ENCODE measurements around the gene ESYT1.
"Not testable (repeated sequence)": the region's sequence is repeated elsewhere in the genome, so short reads cannot be mapped to it uniquely, and the experiment has no call there.

Gene ESYT1

GRCh38 chr12:56104109-56104814 lies 23.8 kb upstream of the ESYT1 start, which contains the start of gene PA2G4:
Gene PA2G4, plus strand, starts transcription at chr12:56104559. Its CDS starts 179 bp downstream, at chr12:56104738.
- peak; percentile 100 for DNase-seq (ENCODE audit: low read depth, low spot score)

GRCh38 chr12:56104815-56105608 lies 23.1 kb upstream of the ESYT1 start:
- peak; percentile 36 for DNase-seq (ENCODE audit: low read depth, low spot score)

DNA sequence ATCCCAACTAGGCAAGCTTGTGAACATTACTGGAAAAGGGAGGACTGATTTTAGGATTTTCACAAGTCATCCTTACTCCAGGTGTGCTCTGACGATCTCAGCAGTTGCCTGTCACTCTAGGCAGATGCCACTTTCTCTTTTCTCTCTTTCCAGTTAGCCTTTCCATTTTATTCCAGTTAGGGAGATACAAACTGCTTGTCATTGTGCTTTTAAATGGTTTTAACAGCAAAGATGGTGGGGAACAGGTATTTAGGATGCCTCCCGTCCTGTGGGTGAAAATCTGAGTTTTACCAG lies 22.5 kb upstream of the ESYT1 start:
- DNase-seq (ENCODE audit: low read depth, low spot score) = no peak

DNA sequence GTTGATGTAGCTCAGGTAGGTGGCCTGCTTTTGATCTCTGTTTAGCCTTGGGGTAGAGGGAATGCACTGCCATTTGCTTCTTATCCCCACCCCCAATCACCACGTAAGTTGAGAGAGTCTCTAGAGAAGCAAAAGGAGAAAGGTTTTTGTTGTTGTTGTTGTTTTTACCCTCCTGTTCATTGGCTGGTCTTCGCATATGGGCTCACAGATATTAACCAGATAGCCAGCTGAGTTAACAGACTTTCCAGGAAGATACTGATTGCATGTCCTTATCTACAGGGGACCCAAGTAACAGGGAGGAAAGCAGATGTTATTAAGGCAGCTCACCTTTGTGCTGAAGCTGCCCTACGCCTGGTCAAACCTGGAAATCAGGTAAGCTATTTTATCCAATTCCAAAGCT lies 20.8 kb upstream of the ESYT1 start:
- DNase-seq (ENCODE audit: low read depth, low spot score) = no peak

DNA sequence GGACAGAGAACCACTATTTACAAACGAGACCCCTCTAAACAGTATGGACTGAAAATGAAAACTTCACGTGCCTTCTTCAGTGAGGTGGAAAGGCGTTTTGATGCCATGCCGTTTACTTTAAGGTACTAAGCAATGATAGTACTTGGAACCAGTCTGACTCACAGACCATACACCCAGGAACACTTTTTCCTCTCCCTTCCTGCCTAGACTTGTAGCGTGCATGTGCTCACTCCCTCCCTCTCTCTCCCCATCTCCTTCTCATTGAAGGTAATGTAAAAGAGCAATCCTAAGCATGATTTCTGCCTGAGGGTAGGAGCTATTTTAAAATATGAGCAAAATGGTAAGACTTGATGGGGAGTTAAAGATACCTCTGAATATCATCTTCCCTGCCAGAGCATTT lies 17.5 kb upstream of the ESYT1 start:
- no peak for DNase-seq (ENCODE audit: low read depth, low spot score)

DNA sequence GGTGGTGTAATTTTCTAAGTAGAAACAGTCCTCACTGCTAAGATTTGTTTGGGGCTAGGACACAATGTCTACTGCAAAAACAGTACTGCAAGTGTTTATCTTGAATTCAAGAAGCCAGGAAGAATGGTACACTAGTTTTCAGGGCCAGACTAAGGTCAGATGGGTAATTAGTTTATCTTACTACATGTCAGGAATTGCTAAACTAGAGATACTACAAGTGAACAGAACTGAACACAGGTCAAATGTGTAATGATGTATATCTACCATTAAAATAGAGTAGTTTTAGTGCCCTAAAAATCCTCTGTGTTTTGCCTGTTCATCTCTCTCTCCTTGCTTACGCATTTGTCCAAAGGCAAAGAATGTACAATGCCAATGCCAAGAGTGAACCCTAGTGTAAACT lies 14.0 kb upstream of the ESYT1 start:
- DNase-seq (ENCODE audit: low read depth, low spot score) = no peak

GRCh38 chr12:56115329-56115728 lies 12.7 kb upstream of the ESYT1 start:
- peak; percentile 28 for DNase-seq (ENCODE audit: low read depth, low spot score)

GRCh38 chr12:56116267-56117081 lies 11.6 kb upstream of the ESYT1 start, which contains the start of gene RPL41:
Gene RPL41, plus strand, starts transcription at chr12:56116633.
- DNase-seq (ENCODE audit: low read depth, low spot score) = peak; percentile 97

DNA sequence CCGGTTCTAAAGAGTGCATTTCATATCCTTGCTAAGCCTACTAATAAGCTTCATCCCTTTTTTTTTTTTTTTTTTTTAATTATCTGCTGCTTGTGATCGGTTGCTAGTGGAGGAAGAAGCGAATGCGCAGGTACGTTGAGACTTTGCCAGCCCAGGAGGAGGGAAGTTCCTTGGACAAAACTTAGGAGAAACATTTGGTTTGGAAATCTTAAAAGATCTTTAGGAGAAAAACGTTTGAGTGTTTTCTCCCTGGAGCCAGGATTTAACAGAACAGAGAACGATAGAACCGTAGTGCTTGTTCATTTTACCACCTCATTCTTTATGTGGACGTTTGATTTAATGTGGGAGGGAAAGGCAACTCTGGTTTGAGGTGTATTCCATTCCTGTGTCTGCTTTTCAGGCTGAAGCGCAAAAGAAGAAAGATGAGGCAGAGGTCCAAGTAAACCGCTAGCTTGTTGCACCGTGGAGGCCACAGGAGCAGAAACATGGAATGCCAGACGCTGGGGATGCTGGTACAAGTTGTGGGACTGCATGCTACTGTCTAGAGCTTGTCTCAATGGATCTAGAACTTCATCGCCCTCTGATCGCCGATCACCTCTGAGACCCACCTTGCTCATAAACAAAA lies 10.9 kb upstream of the ESYT1 start:
- DNase-seq (ENCODE audit: low read depth, low spot score) = not testable (repeated sequence)

DNA sequence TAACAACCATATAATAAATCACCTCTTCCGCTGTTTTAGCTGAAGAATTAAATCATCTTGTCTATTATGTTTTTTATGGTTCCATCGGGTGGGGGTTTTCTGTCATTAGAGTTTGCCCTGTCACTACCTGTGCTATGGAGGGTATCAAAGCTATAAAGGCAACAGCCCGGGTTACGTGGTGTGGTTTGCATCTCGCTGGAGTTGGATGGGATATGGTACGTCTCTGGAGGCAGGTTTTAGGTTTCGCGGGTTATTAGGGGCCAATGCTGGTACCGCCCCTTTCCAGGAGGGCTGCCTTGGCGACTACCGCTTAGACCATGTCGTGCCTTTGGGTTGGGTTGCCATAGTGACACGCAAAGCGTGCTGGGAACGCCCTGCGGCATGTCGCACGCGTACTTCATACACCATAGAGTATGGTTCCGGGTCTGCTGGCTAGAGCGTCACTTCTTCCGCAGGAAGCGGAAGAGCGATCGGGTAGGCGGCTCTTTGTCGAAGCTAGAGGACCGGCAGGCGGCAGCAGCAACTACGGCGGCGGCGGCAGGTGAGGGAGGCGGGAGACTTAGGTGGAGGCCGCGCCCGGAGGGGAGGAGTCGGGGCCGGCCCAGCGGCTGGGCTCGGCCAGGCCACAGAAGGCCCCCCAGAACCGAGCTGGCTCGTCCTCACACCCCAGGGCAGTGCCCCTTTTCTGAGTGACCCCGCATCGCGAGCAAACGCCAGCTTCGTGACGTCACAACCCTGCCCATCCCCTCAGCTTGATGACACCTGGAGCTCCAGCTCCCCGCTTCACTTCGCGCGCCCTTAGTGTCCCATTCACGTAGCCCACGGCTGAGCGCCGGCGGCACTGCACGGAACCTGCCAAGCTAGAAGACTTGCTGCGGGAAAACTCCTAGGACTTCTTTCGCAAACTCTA lies 10.0 kb upstream of the ESYT1 start, which contains the start of gene ZC3H10:
ZC3H10 (plus strand) TSS at position 489 of the 910 bp plus-strand sequence. CDS start 2,297 bp downstream, outside the sequence.
- DNase-seq (ENCODE audit: low read depth, low spot score) = peak; percentile 100

GRCh38 chr12:56118688-56119357 lies 9.2 kb upstream of the ESYT1 start:
- no peak for DNase-seq (ENCODE audit: low read depth, low spot score)

DNA sequence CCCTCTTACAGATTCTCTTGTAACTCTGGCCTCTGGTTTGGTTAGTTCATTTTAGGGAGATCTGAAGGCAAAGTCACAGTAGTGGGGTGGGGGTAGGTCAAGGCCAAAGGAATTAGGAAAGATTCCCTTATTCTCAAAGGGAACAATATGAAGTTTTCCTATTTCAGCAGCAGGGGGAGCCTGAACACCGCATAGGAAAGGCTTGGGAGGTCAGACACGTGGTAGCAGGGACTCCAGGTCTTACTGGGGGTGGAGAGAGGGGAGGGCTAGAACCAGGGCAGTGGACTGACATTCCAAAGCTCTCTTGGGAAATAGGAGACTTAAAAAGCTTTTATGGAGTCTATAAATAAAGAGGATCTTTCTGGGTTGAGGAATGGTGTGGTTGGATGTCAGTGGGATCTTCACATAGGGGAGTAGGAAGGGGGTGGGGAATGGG lies 8.7 kb upstream of the ESYT1 start:
- DNase-seq (ENCODE audit: low read depth, low spot score) = peak; percentile 90

- peak; percentile 45 for DNase-seq (ENCODE audit: low read depth, low spot score)
Observed at GRCh38 chr12:56120158-56120846, 7.8 kb upstream of the ESYT1 start.

GRCh38 chr12:56121204-56121870 lies 6.7 kb upstream of the ESYT1 start:
- DNase-seq (ENCODE audit: low read depth, low spot score) = no peak

DNA sequence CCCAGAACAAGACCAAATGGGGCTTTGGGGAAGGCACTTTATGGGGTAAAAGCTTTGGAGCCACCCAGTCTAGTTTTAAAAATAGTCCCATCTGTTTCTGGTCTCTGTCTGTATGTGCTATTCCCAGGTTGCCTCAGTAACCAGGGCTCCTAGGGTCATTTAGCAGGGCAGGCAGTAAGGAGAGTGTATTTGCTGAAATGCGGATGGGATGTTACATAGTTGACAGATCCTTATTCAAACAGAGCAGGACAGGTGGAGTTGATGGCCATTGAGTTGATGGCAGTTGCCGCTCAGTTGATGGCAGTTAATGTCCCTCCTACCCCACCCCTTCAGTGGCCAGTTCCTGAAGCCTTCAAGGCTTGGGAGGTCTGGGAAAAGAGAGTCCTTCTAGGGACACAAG lies 5.4 kb upstream of the ESYT1 start:
- no peak for DNase-seq (ENCODE audit: low read depth, low spot score)

DNA sequence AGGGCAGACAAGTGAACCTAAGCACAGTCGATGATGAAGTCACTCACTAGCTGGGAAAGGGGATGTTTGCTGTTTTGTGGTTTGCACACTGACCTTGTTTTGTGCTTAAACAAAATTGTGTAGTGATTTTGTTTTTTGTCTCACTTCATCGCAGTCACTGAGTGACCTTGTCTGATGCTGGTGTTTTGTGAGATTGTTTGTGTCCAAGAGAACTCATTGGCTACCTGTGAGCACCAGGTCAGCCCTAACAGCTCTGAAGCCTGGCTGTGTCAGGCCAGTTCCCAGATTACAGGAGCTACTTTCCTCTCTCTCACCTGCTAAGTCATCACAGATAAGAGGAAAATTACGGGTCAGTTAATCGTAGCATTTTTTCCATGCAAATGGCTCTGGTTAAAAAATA lies 3.9 kb upstream of the ESYT1 start:
- no peak for DNase-seq (ENCODE audit: low read depth, low spot score)

GRCh38 chr12:56126732-56127239 lies 1.3 kb upstream of the ESYT1 start:
- DNase-seq (ENCODE audit: low read depth, low spot score) = no peak

DNA sequence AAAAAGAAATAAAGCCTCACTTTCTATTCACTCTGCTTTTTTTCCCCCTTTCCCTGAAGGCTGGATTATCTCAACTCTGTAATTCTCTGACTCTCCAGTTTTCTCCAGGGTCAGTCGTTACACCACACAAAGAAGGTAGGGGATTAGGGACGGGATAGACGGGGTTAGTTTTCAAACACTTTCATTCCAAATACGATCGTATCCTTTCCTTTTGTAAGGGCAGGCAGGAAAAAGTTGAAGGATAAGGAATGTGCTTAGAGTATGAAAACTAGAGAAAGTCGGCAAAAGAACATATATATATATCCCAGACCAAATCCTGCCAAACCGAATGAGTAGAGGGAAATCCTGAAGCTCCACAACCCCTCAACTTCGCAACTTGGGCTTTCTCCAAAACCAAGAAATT lies 581 bp upstream of the ESYT1 start:
- DNase-seq (ENCODE audit: low read depth, low spot score) = no peak

Data from astrocyte of the hippocampus (primary cell).